ENCODE data around the gene SHKBP1.
A peak's percentile ranks its signal among the peaks of the same experiment; 100 is the strongest.

The SHKBP1 gene, protein sequence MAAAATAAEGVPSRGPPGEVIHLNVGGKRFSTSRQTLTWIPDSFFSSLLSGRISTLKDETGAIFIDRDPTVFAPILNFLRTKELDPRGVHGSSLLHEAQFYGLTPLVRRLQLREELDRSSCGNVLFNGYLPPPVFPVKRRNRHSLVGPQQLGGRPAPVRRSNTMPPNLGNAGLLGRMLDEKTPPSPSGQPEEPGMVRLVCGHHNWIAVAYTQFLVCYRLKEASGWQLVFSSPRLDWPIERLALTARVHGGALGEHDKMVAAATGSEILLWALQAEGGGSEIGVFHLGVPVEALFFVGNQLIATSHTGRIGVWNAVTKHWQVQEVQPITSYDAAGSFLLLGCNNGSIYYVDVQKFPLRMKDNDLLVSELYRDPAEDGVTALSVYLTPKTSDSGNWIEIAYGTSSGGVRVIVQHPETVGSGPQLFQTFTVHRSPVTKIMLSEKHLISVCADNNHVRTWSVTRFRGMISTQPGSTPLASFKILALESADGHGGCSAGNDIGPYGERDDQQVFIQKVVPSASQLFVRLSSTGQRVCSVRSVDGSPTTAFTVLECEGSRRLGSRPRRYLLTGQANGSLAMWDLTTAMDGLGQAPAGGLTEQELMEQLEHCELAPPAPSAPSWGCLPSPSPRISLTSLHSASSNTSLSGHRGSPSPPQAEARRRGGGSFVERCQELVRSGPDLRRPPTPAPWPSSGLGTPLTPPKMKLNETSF

DNA sequence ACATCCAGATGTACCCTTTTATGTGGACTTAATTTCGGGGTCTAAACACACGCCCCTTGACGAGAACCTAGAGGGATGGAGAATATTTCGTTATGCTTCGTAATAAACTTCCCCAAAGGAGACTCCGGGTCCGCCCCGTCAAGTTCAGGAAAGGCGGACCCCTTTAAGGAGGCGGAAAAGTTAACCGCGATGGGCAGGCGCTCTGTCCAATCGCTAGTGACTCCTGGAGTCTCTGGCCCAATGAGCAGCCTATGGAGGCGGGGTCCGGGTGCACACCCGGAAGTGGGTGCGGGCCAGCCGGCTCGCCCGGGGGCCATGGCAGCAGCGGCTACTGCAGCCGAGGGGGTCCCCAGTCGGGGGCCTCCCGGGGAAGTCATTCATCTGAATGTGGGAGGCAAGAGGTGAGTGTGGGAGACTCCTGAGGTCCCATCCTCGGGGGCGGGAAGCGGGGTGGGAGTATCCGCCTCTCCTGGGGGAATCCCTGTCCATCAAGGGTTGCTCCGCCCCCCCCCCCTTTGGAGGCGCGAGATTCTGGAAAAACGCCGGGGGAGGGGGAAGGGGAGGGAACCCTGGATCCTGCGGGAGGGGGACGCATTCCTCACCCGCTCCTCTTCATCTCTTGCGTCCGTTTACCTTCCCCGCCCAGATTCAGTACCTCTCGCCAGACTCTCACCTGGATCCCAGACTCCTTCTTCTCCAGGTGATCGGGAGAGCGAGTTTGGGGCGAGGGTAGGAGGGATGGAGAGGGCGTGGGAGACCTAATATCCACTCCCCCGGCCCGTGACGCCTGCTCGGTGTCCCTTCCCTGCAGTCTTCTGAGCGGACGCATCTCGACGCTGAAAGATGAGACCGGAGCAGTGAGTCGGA, at the start of gene SHKBP1:
TSS of gene SHKBP1 (plus strand) at position 289 of the 867 bp plus-strand sequence. CDS start at position 316, 27 bp downstream.
- TF ChIP-seq EZH2phosphoT487 (IDR thresholded peaks at IDR 0.05; ENCODE audit: low read depth) = no peak
- TF ChIP-seq, protein P1, sequence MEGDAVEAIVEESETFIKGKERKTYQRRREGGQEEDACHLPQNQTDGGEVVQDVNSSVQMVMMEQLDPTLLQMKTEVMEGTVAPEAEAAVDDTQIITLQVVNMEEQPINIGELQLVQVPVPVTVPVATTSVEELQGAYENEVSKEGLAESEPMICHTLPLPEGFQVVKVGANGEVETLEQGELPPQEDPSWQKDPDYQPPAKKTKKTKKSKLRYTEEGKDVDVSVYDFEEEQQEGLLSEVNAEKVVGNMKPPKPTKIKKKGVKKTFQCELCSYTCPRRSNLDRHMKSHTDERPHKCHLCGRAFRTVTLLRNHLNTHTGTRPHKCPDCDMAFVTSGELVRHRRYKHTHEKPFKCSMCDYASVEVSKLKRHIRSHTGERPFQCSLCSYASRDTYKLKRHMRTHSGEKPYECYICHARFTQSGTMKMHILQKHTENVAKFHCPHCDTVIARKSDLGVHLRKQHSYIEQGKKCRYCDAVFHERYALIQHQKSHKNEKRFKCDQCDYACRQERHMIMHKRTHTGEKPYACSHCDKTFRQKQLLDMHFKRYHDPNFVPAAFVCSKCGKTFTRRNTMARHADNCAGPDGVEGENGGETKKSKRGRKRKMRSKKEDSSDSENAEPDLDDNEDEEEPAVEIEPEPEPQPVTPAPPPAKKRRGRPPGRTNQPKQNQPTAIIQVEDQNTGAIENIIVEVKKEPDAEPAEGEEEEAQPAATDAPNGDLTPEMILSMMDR (IDR thresholded peaks at IDR 0.05; ENCODE audit: low read depth, low read length) = no peak
- Histone ChIP-seq H3K9me3 (ENCODE audit: insufficient read depth, low read length) (no peaks in the 10 kb centered on the region), H2AFZ (ENCODE audit: low read depth, low read length) (peak within 1 kb of the TSS; percentile 62), H3K4me3 (ENCODE audit: low read length) (peak within 1 kb of the TSS; percentile 90), H3K79me2 (ENCODE audit: low read length) (peaks cover 11% of the 10 kb centered on the region), H4K20me1 (ENCODE audit: insufficient read depth, low read length) (no peaks in the 10 kb centered on the region), H3K4me1 (ENCODE audit: low read length) (peaks cover 12% of the 10 kb centered on the region), H3K36me3 (replicated peaks; ENCODE audit: low read depth, low read length) (peaks cover 10% of the 10 kb centered on the region), H3K9ac (ENCODE audit: low read length) (peak within 1 kb of the TSS; percentile 71), H3K27ac (ENCODE audit: low read length) (peak within 1 kb of the TSS; percentile 24; the same call in 1 of the 2 replicates), H3K4me2 (ENCODE audit: low read length) (peak within 1 kb of the TSS; percentile 85), H3K27me3 (ENCODE audit: low read depth, low read length) (no peaks in the 10 kb centered on the region)

DNA sequence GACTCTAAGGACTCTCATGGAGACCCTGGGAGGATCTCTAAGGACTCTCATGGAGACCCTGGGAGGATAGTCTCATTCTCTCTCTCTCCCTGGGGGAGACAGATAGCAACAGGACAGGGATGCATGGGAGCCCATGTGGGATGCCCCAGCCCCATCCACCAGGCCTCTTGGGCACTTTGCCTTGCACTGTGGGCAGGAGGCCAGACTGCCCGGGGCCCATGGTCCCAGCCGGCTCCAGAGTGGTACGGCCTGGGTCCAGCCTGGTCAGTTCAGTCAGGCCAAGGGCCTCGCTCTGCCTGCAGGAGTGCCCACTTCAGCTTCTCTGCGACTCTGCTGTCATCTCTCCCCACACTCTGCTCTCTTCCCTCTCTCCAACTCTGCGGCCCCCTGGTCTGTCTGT, 48.6 kb upstream of the SHKBP1 start:
- no peaks in the 10 kb centered on the region for H3K79me2 ChIP-seq (ENCODE audit: low read length)
- H4K20me1 ChIP-seq (ENCODE audit: insufficient read depth, low read length) = no peaks in the 10 kb centered on the region
- H3K36me3 ChIP-seq (replicated peaks; ENCODE audit: low read depth, low read length) = no peaks in the 10 kb centered on the region
- no peak overlapping the region for H3K9ac ChIP-seq (ENCODE audit: low read length)
- peaks cover 16% of the 10 kb centered on the region for H3K4me1 ChIP-seq (ENCODE audit: low read length)
- no peaks in the 10 kb centered on the region for H3K9me3 ChIP-seq (ENCODE audit: insufficient read depth, low read length)
- no peak overlapping the region for H3K4me3 ChIP-seq (ENCODE audit: low read length)
- no peak overlapping the region for H3K4me2 ChIP-seq (ENCODE audit: low read length)
- 0 out of 2 replicates have a peak, but pooled peaks cover 4% of the 10 kb centered on the region for H3K27me3 ChIP-seq (ENCODE audit: low read depth, low read length)
- no peak overlapping the region for H3K27ac ChIP-seq (ENCODE audit: low read length)
- no peak overlapping the region for H2AFZ ChIP-seq (ENCODE audit: low read depth, low read length)
- TF ChIP-seq, protein P1 (IDR thresholded peaks at IDR 0.05; ENCODE audit: low read depth, low read length) = no peak
- no peak for TF ChIP-seq EZH2phosphoT487 (IDR thresholded peaks at IDR 0.05; ENCODE audit: low read depth)

DNA sequence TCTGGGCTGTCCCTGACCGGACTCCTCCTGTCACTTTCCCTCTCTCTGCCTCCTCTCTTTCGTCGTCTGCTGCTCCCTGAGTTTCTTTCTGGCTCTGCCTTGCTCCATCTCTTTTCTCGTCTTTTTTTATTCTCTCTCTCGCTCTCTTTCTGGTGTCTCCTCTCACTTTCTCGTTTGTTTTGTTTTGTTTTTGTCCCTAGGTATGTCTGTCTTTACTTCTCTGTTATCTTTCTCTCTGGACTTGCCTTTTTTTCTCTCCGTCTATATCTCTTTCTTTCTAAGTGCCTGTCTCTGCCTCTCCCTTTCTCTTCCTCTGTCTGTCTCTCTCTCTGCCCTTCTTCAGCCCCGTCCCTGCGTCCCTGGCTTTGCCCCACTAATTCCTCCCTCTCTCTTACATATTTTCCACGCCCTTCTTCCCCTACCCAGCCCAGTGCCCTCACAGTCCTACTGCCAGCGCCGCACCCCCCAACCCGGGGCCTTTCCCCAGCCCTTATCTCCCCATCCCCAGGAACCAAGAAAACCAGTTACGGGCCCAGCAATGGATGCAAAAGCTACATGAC, 48.1 kb upstream of the SHKBP1 start:
- Histone ChIP-seq H3K4me3 (ENCODE audit: low read length) (peak overlapping the region; percentile 78), H3K27ac (ENCODE audit: low read length) (no peak overlapping the region), H3K9ac (ENCODE audit: low read length) (peak overlapping the region; percentile 33; the same call in 1 of the 2 replicates)

More for the DNA sequence above, 48.1 kb upstream of the SHKBP1 start:
- H3K4me2 ChIP-seq (ENCODE audit: low read length) = peak overlapping the region; percentile 65
- no peaks in the 10 kb centered on the region for H3K9me3 ChIP-seq (ENCODE audit: insufficient read depth, low read length)
- TF ChIP-seq, protein P1 (IDR thresholded peaks at IDR 0.05; ENCODE audit: low read depth, low read length) = no peak
- no peak for TF ChIP-seq EZH2phosphoT487 (IDR thresholded peaks at IDR 0.05; ENCODE audit: low read depth)
- H3K4me1 ChIP-seq (ENCODE audit: low read length) = peaks cover 13% of the 10 kb centered on the region
- H2AFZ ChIP-seq (ENCODE audit: low read depth, low read length) = peak overlapping the region; percentile 91
- H3K27me3 ChIP-seq (ENCODE audit: low read depth, low read length) = 0 out of 2 replicates have a peak, but pooled peaks cover 4% of the 10 kb centered on the region
- no peaks in the 10 kb centered on the region for H3K36me3 ChIP-seq (replicated peaks; ENCODE audit: low read depth, low read length)
- H4K20me1 ChIP-seq (ENCODE audit: insufficient read depth, low read length) = no peaks in the 10 kb centered on the region
- H3K79me2 ChIP-seq (ENCODE audit: low read length) = no peaks in the 10 kb centered on the region

Measured in OCI-LY3 (cell line).